Activated T-helper 1 cell treated with anti-CD3 and anti-CD28 coated beads, Interleukin-12 subunit alpha, Interleukin-12 subunit beta, Interleukin-2, Interleukin-4 antibody, amounts not matched to agents 30 ng/mL and 10 ng/mL and 1 ng/mL, durations not matched to agents 14 hours and 24 hours and 36 hours (primary cell): ENCODE data around the gene DRICH1. TPM values are rescaled to one million over a fixed set of nuclear protein-coding genes. Genes with fewer than 3 reads are reported as not detected.
"Not testable (repeated sequence)": the region's sequence is repeated elsewhere in the genome, so short reads cannot be mapped to it uniquely, and the experiment has no call there.

Experiments
- DNase-seq: peaks from one replicate; pipeline ENCODE4 v3.0.0; 2021; ENCODE audit warnings: low spot score
- H3K27ac Mint-ChIP-seq: one replicate; pipeline ENCODE4 v1.8.0; 2021; ENCODE audit warnings: mild to moderate bottlenecking, mixed read lengths
- H3K27me3 Mint-ChIP-seq: one replicate; pipeline ENCODE4 v1.8.0; 2022; ENCODE audit warnings: mild to moderate bottlenecking, moderate library complexity, mixed read lengths; ENCODE audit not compliant: insufficient read depth
- H3K36me3 Mint-ChIP-seq: one replicate; pipeline ENCODE4 v1.8.0; 2021; ENCODE audit warnings: low read depth, mixed read lengths
- H3K4me1 Mint-ChIP-seq: one replicate; pipeline ENCODE4 v1.8.0; 2021; ENCODE audit warnings: low read depth, mixed read lengths
- H3K4me3 Mint-ChIP-seq: one replicate; pipeline ENCODE4 v1.8.0; 2021; ENCODE audit warnings: mild to moderate bottlenecking, moderate library complexity, mixed read lengths
- H3K9me3 Mint-ChIP-seq: one replicate; pipeline ENCODE4 v1.8.0; 2021; ENCODE audit warnings: mixed read lengths
- intact Hi-C: fragments of 100-400 bp; cut with micrococcal nuclease; formaldehyde crosslinking; loops from one replicate; pipeline ENCODE4 v1.15.1; 2024
- total RNA-seq: library from RNA; stranded (reverse); gene quantifications from 2 replicates; pipeline ENCODE4 v1.2.3, GENCODE V29; 2022

Gene DRICH1
- total RNA-seq, 1 donor from 2014 or later: 0.65 TPM

- no peak for DNase-seq
- Mint-ChIP-seq H3K27me3 (peaks cover 36% of the 10 kb centered on the region), H3K4me1 (peaks cover 6% of the 10 kb centered on the region), H3K36me3 (no peaks in the 10 kb centered on the region), H3K27ac (no peak overlapping the region), H3K4me3 (peak overlapping the region; percentile 51), H3K9me3 (no peaks in the 10 kb centered on the region)
- intact Hi-C loops: no loop called here
Observed at GRCh38 chr22:23565915-23566704, 66.0 kb downstream of the DRICH1 start.

DNA sequence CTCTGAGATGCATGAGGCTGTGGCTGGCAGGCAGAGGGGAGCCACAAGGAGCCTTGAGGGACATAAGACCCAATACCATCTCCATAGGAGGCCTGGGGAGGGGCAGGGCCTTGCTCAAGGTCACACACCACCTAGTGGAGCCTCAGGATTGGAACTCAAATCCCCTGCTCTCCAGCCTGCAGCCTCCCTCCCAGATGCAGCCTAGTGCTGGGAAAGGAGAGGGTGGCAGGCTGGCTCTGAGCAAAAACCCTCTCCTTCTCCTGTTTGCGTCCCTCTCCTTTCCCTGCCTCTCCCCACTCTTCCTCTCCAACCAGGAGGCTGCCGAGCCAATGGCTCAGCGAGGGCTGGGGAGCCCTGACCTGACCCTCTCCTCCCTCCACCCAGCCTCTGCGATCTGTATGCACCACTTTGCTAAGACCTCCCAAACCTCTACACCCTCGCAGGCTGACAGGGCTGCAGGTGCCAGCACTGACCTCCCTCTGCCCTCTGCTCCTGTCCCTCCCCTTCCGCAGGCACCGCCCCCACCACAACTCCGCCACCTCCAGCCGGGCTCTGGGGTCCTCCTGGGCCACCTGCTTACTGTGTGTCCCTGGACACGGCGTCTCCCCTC lies 66.7 kb downstream of the DRICH1 start:
- Mint-ChIP-seq H3K36me3 (no peaks in the 10 kb centered on the region), H3K9me3 (no peaks in the 10 kb centered on the region), H3K27ac (no peak overlapping the region), H3K27me3 (peaks cover 36% of the 10 kb centered on the region), H3K4me3 (peak overlapping the region; percentile 51), H3K4me1 (peaks cover 6% of the 10 kb centered on the region)
- DNase-seq: no peak
- intact Hi-C loops: no loop called here

- Mint-ChIP-seq H3K27me3 (peaks cover 36% of the 10 kb centered on the region), H3K36me3 (no peaks in the 10 kb centered on the region), H3K9me3 (no peaks in the 10 kb centered on the region), H3K4me1 (peaks cover 6% of the 10 kb centered on the region), H3K27ac (no peak overlapping the region), H3K4me3 (no peak overlapping the region)
- DNase-seq: no peak
- intact Hi-C loops: no loop called here
Observed at GRCh38 chr22:23564276-23564675, 67.8 kb downstream of the DRICH1 start.

DNA sequence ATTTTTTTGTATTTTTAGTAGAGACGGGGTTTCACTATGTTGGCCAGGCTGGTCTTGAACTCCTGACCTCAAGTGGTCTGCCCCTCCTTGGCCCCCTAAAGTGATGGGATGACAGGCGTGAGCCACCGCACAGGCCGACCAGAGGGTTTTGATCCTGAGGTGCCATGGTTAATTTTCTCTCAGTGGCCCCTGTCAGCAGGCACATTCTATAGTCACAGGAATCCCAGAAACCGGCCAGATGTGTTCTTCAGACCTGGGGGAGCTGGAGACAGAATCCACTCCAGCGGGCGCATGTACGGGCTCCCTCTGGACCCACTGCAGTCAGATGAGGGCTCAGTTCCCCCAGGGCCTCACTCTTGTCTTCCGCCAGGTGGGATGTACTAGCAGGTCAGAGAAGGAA lies 69.0 kb downstream of the DRICH1 start:
- Mint-ChIP-seq H3K27ac (no peak overlapping the region), H3K9me3 (no peaks in the 10 kb centered on the region), H3K4me1 (peaks cover 6% of the 10 kb centered on the region), H3K4me3 (no peak overlapping the region), H3K27me3 (peaks cover 31% of the 10 kb centered on the region), H3K36me3 (no peaks in the 10 kb centered on the region)
- intact Hi-C loops: no loop called here
- DNase-seq: no peak

GRCh38 chr22:23562186-23562585 lies 69.9 kb downstream of the DRICH1 start:
- intact Hi-C loops: no loop called here
- Mint-ChIP-seq H3K27ac (no peak overlapping the region), H3K36me3 (no peaks in the 10 kb centered on the region), H3K27me3 (peaks cover 26% of the 10 kb centered on the region), H3K4me1 (peaks cover 6% of the 10 kb centered on the region), H3K4me3 (no peak overlapping the region), H3K9me3 (no peaks in the 10 kb centered on the region)
- no peak for DNase-seq

- H3K4me3 Mint-ChIP-seq, intact Hi-C loops, H3K4me1 Mint-ChIP-seq, H3K36me3 Mint-ChIP-seq, H3K9me3 Mint-ChIP-seq, DNase-seq, H3K27ac Mint-ChIP-seq: not testable (repeated sequence)
- peaks cover 22% of the 10 kb centered on the region for H3K27me3 Mint-ChIP-seq
Observed at GRCh38 chr22:23561025-23561510, 71.1 kb downstream of the DRICH1 start.

DNA sequence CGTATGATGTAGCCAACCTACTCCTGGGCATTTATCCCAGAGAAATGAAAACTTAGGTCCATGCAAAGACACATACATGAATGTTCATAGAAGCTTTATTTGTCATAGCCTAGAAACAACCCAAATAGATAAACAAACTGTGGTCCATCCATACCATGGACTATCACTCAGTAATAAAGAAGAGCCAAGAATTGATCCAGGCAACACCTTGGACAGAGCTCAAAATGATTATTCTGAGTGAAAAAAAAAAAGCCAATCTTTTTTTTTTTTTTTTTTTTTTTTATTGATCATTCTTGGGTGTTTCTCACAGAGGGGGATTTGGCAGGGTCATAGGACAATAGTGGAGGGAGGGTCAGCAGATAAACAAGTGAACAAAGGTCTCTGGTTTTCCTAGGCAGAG lies 71.9 kb downstream of the DRICH1 start:
- H3K27ac Mint-ChIP-seq, intact Hi-C loops, H3K4me1 Mint-ChIP-seq, H3K36me3 Mint-ChIP-seq, H3K4me3 Mint-ChIP-seq, H3K9me3 Mint-ChIP-seq, DNase-seq: not testable (repeated sequence)
- peaks cover 15% of the 10 kb centered on the region for H3K27me3 Mint-ChIP-seq

Other genes with a start within 250 kb of the DRICH1 start
- gene IGLL1, start 52.0 kb downstream of the DRICH1 start, total RNA-seq: not detected in 2 replicates
- gene RGL4, start 58.7 kb upstream of the DRICH1 start, total RNA-seq: 9.3 and 11.7 TPM in 2 replicates
- 2.1 and 2.2 TPM in 2 replicates for gene ZNF70, start 118.8 kb upstream of the DRICH1 start, total RNA-seq
- gene VPREB3, start 122.1 kb upstream of the DRICH1 start, total RNA-seq: not detected in 2 replicates
- 0.29 and 0.49 TPM in 2 replicates for gene C22orf15, start 130.7 kb upstream of the DRICH1 start, total RNA-seq
- 89.1 and 96.4 TPM in 2 replicates for gene CHCHD10, start 135.7 kb upstream of the DRICH1 start, total RNA-seq
- 0.34 and 0.69 TPM in 2 replicates for gene MMP11, start 140.5 kb upstream of the DRICH1 start, total RNA-seq
- gene SMARCB1, start 154.6 kb upstream of the DRICH1 start, total RNA-seq: 92.4 and 99.8 TPM in 2 replicates
- 13.8 and 18.8 TPM in 2 replicates for gene DERL3, start 206.7 kb upstream of the DRICH1 start, total RNA-seq
- 8.3 and 8.4 TPM in 2 replicates for gene SLC2A11, start 225.6 kb upstream of the DRICH1 start, total RNA-seq